ENCODE measurements around the gene MYH15.

DNA sequence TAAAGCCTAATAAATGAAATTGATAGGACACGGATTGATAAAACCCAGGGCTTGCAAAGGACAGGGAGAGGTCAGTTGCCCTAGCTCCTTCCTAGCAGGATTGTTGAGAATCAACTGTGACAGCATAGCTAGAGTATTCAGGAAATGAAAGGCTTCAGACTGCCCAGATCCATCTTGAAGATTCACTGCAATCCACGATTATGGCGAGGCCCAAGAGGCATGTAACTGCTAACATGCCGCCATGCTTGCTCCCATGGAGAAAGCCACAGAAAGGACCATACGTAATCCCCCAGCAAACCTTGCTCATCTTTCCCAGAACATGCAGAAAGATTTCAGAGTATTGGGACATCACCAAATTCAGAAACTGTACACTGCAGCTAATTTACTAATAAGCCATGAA, 41.3 kb downstream of the MYH15 start:
- TF ChIP-seq, protein P1, sequence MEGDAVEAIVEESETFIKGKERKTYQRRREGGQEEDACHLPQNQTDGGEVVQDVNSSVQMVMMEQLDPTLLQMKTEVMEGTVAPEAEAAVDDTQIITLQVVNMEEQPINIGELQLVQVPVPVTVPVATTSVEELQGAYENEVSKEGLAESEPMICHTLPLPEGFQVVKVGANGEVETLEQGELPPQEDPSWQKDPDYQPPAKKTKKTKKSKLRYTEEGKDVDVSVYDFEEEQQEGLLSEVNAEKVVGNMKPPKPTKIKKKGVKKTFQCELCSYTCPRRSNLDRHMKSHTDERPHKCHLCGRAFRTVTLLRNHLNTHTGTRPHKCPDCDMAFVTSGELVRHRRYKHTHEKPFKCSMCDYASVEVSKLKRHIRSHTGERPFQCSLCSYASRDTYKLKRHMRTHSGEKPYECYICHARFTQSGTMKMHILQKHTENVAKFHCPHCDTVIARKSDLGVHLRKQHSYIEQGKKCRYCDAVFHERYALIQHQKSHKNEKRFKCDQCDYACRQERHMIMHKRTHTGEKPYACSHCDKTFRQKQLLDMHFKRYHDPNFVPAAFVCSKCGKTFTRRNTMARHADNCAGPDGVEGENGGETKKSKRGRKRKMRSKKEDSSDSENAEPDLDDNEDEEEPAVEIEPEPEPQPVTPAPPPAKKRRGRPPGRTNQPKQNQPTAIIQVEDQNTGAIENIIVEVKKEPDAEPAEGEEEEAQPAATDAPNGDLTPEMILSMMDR (IDR thresholded peaks at IDR 0.05) = no peak
- TF ChIP-seq POLR2A (IDR thresholded peaks at IDR 0.05) (no peak), EP300 (IDR thresholded peaks at IDR 0.05) (no peak), POLR2AphosphoS5 (IDR thresholded peaks at IDR 0.05) (no peak)
